Measurements from ENCODE around the gene OTUB2. TPM values are rescaled to one million over a fixed set of nuclear protein-coding genes. Genes with fewer than 3 reads are reported as not detected.

The OTUB2 gene
- polyA plus RNA-seq, 1 donor (not counting 4 experiments of a cell fraction or from before 2014, with no cell fraction given) = 2.6 TPM

DNA sequence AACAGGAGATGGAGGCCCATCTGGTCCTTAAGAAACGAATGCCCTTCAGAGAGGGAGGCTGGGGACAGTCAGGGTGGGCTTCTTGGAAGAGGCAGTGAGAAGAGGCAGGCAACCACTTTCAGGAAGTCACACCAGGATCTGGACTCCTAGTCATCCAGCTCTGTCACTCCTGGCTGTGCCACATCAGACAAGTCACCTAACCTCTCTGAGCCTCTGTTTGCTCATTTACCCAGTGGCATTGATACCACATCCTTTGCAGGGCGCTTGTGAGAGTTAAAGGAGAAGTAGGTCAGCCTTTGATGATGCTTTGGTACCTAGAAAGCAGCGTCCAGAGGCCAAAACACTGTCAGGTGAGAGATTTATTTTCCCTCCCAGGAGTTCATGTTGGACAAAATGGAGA lies 17.9 kb upstream of the OTUB2 start:
- no peaks in the 10 kb centered on the region for H3K9me3 ChIP-seq (ENCODE audit: control insufficient read depth, low read depth, low read length)
- H2AFZ ChIP-seq (ENCODE audit: control insufficient read depth, low read length) = no peak overlapping the region
- H3K79me2 ChIP-seq (ENCODE audit: control insufficient read depth, insufficient read depth, low read length) = no peaks in the 10 kb centered on the region
- no peak overlapping the region for H3K9ac ChIP-seq (ENCODE audit: control insufficient read depth, extremely low read depth, insufficient read depth, low read length)
- TF ChIP-seq, protein P1, sequence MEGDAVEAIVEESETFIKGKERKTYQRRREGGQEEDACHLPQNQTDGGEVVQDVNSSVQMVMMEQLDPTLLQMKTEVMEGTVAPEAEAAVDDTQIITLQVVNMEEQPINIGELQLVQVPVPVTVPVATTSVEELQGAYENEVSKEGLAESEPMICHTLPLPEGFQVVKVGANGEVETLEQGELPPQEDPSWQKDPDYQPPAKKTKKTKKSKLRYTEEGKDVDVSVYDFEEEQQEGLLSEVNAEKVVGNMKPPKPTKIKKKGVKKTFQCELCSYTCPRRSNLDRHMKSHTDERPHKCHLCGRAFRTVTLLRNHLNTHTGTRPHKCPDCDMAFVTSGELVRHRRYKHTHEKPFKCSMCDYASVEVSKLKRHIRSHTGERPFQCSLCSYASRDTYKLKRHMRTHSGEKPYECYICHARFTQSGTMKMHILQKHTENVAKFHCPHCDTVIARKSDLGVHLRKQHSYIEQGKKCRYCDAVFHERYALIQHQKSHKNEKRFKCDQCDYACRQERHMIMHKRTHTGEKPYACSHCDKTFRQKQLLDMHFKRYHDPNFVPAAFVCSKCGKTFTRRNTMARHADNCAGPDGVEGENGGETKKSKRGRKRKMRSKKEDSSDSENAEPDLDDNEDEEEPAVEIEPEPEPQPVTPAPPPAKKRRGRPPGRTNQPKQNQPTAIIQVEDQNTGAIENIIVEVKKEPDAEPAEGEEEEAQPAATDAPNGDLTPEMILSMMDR (optimal IDR thresholded peaks at IDR 0.05 in 1 of 3, IDR thresholded peaks at IDR 0.05 in 1 of 3, conservative IDR thresholded peaks at IDR 0.05 in 1 of 3; ENCODE audit: extremely low read depth in 1 of 3, insufficient read depth in 2 of 3, low read length in 3 of 3) = no peak
- TF ChIP-seq EZH2 (IDR thresholded peaks at IDR 0.05; ENCODE audit: low read length) = no peak
- no peaks in the 10 kb centered on the region for H4K20me1 ChIP-seq (ENCODE audit: control insufficient read depth, extremely low read depth, insufficient read depth, low read length)
- H3K4me3 ChIP-seq (ENCODE audit: control insufficient read depth in 2 of 3, extremely low read depth in 1 of 3, insufficient read depth in 2 of 3, low read depth in 1 of 3, low read length in 3 of 3) = no peak overlapping the region
- peaks cover 11% of the 10 kb centered on the region for H3K4me1 ChIP-seq (ENCODE audit: control insufficient read depth, extremely low read depth, insufficient read depth, low read length)
- no peaks in the 10 kb centered on the region for H3K36me3 ChIP-seq (ENCODE audit: control insufficient read depth in 2 of 2, extremely low read depth in 1 of 2, insufficient read depth in 2 of 2, low read length in 2 of 2)
- no peak for FAIRE-seq
- H3K27ac ChIP-seq (ENCODE audit: control insufficient read depth, insufficient read depth, low read length) = no peak overlapping the region
- dilution Hi-C loops (cut with MboI; ENCODE audit: extremely low pct_ligation_motif_present, low sequenced_read_pairs) = no loop called here
- H3K27me3 ChIP-seq (ENCODE audit: control insufficient read depth, extremely low read depth, insufficient read depth, low read length) = peaks cover 4% of the 10 kb centered on the region
- no peaks in the 10 kb centered on the region for H3K9me1 ChIP-seq (ENCODE audit: control insufficient read depth, extremely low read depth, insufficient read depth, low read length)
- no peak overlapping the region for H3K4me2 ChIP-seq (ENCODE audit: control insufficient read depth, extremely low read depth, insufficient read depth, low read depth, low read length)
- no peak for DNase-seq (ENCODE audit: low read depth, low spot score)

DNA sequence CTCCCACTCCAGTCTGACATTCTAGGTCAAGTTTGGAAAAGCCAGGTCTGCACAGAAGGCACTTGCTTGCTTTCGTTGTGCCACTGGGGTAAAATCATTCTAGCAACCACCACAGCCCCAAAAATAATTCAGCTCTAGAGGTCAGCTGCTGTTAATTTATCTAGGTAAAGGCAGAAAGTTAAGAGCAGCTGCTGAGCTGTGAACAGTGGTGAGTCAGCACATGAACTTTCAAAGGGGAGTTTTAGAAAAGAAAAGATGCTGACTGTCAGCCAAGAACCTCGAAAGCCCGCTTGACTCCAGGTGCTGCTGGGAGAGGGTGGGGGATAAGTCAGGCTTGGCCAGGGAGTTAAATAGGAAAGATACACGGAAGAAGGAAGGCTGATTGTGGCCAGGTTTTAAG lies 16.4 kb upstream of the OTUB2 start:
- no peaks in the 10 kb centered on the region for H3K79me2 ChIP-seq (ENCODE audit: control insufficient read depth, insufficient read depth, low read length)
- H3K27ac ChIP-seq (ENCODE audit: control insufficient read depth, insufficient read depth, low read length) = no peak overlapping the region
- TF ChIP-seq, protein P1 (optimal IDR thresholded peaks at IDR 0.05 in 1 of 3, IDR thresholded peaks at IDR 0.05 in 1 of 3, conservative IDR thresholded peaks at IDR 0.05 in 1 of 3; ENCODE audit: extremely low read depth in 1 of 3, insufficient read depth in 2 of 3, low read length in 3 of 3) = no peak
- TF ChIP-seq EZH2 (IDR thresholded peaks at IDR 0.05; ENCODE audit: low read length) = no peak
- H3K36me3 ChIP-seq (ENCODE audit: control insufficient read depth in 2 of 2, extremely low read depth in 1 of 2, insufficient read depth in 2 of 2, low read length in 2 of 2) = no peaks in the 10 kb centered on the region
- peaks cover 11% of the 10 kb centered on the region for H3K4me1 ChIP-seq (ENCODE audit: control insufficient read depth, extremely low read depth, insufficient read depth, low read length)
- H4K20me1 ChIP-seq (ENCODE audit: control insufficient read depth, extremely low read depth, insufficient read depth, low read length) = no peaks in the 10 kb centered on the region
- peak; percentile 58 for FAIRE-seq
- no peak overlapping the region for H3K4me3 ChIP-seq (ENCODE audit: control insufficient read depth in 2 of 3, extremely low read depth in 1 of 3, insufficient read depth in 2 of 3, low read depth in 1 of 3, low read length in 3 of 3)
- no peaks in the 10 kb centered on the region for H3K9me1 ChIP-seq (ENCODE audit: control insufficient read depth, extremely low read depth, insufficient read depth, low read length)
- no peak overlapping the region for H2AFZ ChIP-seq (ENCODE audit: control insufficient read depth, low read length)
- H3K9me3 ChIP-seq (ENCODE audit: control insufficient read depth, low read depth, low read length) = no peaks in the 10 kb centered on the region
- H3K9ac ChIP-seq (ENCODE audit: control insufficient read depth, extremely low read depth, insufficient read depth, low read length) = no peak overlapping the region
- H3K4me2 ChIP-seq (ENCODE audit: control insufficient read depth, extremely low read depth, insufficient read depth, low read depth, low read length) = no peak overlapping the region
- DNase-seq (ENCODE audit: low read depth, low spot score) = no peak
- dilution Hi-C loops (cut with MboI; ENCODE audit: extremely low pct_ligation_motif_present, low sequenced_read_pairs) = no loop called here
- peaks cover 2% of the 10 kb centered on the region for H3K27me3 ChIP-seq (ENCODE audit: control insufficient read depth, extremely low read depth, insufficient read depth, low read length)
